Measurements from ENCODE around the gene BID.

The BID gene

GRCh38 chr22:17777717-17778044 is 3.4 kb upstream of the BID start:
- no peak for DNase-seq (ENCODE audit: extremely low read depth, insufficient read length)
- Histone ChIP-seq H3K27me3 (replicated peaks; ENCODE audit: control insufficient read depth, insufficient read depth, low read length) (no peaks in the 10 kb centered on the region), H3K36me3 (ENCODE audit: control insufficient read depth, insufficient read depth, low read length) (no peaks in the 10 kb centered on the region), H3K4me3 (replicated peaks; ENCODE audit: low read depth, low read length) (peak overlapping the region; percentile 91)
- no peak for TF ChIP-seq CTCF (IDR thresholded peaks at IDR 0.05; ENCODE audit: insufficient read depth, low read length, poor library complexity, severe bottlenecking)

GRCh38 chr22:17777005-17777716 is 2.9 kb upstream of the BID start:
- H3K4me3 ChIP-seq (replicated peaks; ENCODE audit: low read depth, low read length): peak overlapping the region; percentile 91

GRCh38 chr22:17775781-17776465 is 1.7 kb upstream of the BID start:
- no peak overlapping the region for H3K4me3 ChIP-seq (replicated peaks; ENCODE audit: low read depth, low read length)
- TF ChIP-seq CTCF (IDR thresholded peaks at IDR 0.05; ENCODE audit: insufficient read depth, low read length, poor library complexity, severe bottlenecking): no peak
- DNase-seq (ENCODE audit: extremely low read depth, insufficient read length): no peak
- no peaks in the 10 kb centered on the region for H3K36me3 ChIP-seq (ENCODE audit: control insufficient read depth, insufficient read depth, low read length)
- H3K27me3 ChIP-seq (replicated peaks; ENCODE audit: control insufficient read depth, insufficient read depth, low read length): no peaks in the 10 kb centered on the region

More at GRCh38 chr22:17777005-17777716, 2.9 kb upstream of the BID start:
- Histone ChIP-seq H3K27me3 (replicated peaks; ENCODE audit: control insufficient read depth, insufficient read depth, low read length) (no peaks in the 10 kb centered on the region), H3K36me3 (ENCODE audit: control insufficient read depth, insufficient read depth, low read length) (no peaks in the 10 kb centered on the region)
- TF ChIP-seq CTCF (IDR thresholded peaks at IDR 0.05; ENCODE audit: insufficient read depth, low read length, poor library complexity, severe bottlenecking): no peak
- DNase-seq (ENCODE audit: extremely low read depth, insufficient read length): peak; percentile 79

GRCh38 chr22:17774926-17775685 is 837 bp upstream of the BID start:
- H3K27me3 ChIP-seq (replicated peaks; ENCODE audit: control insufficient read depth, insufficient read depth, low read length): no peaks in the 10 kb centered on the region
- H3K36me3 ChIP-seq (ENCODE audit: control insufficient read depth, insufficient read depth, low read length): peaks cover 1% of the 10 kb centered on the region; the same call in 1 of the 2 replicates
- no peak for DNase-seq (ENCODE audit: extremely low read depth, insufficient read length)
- H3K4me3 ChIP-seq (replicated peaks; ENCODE audit: low read depth, low read length): no peak overlapping the region
- no peak for TF ChIP-seq CTCF (IDR thresholded peaks at IDR 0.05; ENCODE audit: insufficient read depth, low read length, poor library complexity, severe bottlenecking)

DNA sequence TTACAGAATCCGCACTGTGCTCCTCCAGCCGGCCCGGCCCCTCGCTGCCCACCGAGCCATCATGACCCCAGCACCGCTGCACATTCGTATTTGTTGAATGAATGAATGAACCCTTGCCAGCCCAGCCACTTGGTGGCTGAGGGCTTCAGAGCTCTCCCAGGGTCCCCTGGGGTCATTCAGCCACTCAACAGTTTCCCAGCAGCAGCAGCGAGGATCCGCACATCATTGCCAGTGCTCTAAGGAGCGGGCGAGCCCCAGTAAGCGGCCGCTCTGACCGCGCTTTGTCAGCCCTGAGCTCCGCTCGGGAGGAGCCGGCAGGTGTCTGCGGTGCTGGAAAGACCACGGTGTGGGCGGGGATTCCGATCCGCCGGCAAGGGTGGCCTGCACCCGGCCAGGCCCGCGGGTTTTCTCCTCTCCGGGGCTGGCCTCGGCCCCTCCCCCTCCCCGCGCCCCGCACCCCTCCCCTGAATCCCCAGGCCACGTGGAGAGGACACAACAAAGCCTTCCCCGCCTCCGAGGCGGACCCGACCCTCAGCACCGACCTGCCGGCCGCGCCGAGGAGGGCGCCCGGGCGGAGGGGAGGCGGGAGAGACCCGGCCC is 563 bp downstream of the BID start:
- Histone ChIP-seq H3K4me3 (replicated peaks; ENCODE audit: low read depth, low read length) (peak overlapping the region; percentile 69), H3K27me3 (replicated peaks; ENCODE audit: control insufficient read depth, insufficient read depth, low read length) (no peaks in the 10 kb centered on the region), H3K36me3 (ENCODE audit: control insufficient read depth, insufficient read depth, low read length) (peaks cover 1% of the 10 kb centered on the region; the same call in 1 of the 2 replicates)
- no peak for TF ChIP-seq CTCF (IDR thresholded peaks at IDR 0.05; ENCODE audit: insufficient read depth, low read length, poor library complexity, severe bottlenecking)
- peak; percentile 76 for DNase-seq (ENCODE audit: extremely low read depth, insufficient read length)

Data from GM06990 (cell line).